Right cardiac atrium (tissue), 5 donors: ENCODE data around the gene MYH6. TPM values are rescaled to one million over a fixed set of nuclear protein-coding genes. Genes with fewer than 3 reads are reported as not detected.

Experiments
- ATAC-seq, 2 donors: fragments of 200-7000 bp; cut with Tn5 transposase; one replicate each; pipeline versions ENCODE4 v1.8.0 to v1.9.1; 2020; ENCODE audit warnings: moderate library complexity in 2 of 2, mild to moderate bottlenecking in 1 of 2
- DNase-seq, 3 donors: peaks; one replicate each; pipeline ENCODE4 v3.0.0-alpha.2; 2020
- H3K27ac ChIP-seq: one replicate; pipeline ENCODE4 v1.5.1; 2013; ENCODE audit warnings: mild to moderate bottlenecking, low read length, control low read depth, moderate library complexity
- H3K27me3 ChIP-seq: one replicate; pipeline ENCODE4 v1.6.1; 2013; ENCODE audit not compliant: control insufficient read depth, insufficient read depth
- H3K4me1 ChIP-seq: one replicate; pipeline ENCODE4 v1.6.1; 2013; ENCODE audit warnings: low read length; ENCODE audit not compliant: control insufficient read depth, insufficient read depth
- H3K4me3 ChIP-seq: one replicate; pipeline ENCODE4 v1.5.1; 2013; ENCODE audit warnings: low read length, control low read depth
- H3K9me3 ChIP-seq: one replicate; pipeline ENCODE4 v1.6.1; 2013; ENCODE audit warnings: low read length; ENCODE audit not compliant: control insufficient read depth
- WGBS: extraction: QIAGEN DNeasy Blood & Tissue Kit; methylation state at CpG from one replicate; pipeline ENCODE4 v1.1.7; 2013; 5-methylcytosine and 5-hydroxymethylcytosine counted together
- intact Hi-C, 4 donors: fragments of 100-400 bp; cut with DNase I; formaldehyde crosslinking; loops; one replicate each; pipeline versions ENCODE4 v1.11.0 to v1.14.0; 2022 to 2023
- polyA plus RNA-seq: library from polyadenylated mRNA; stranded (reverse); fragments of 200-250 nt; gene quantifications from one replicate; pipeline ENCODE4 v1.2.3, GENCODE V29; 2013
- total RNA-seq, 4 donors: library from RNA; stranded (reverse); fragmentation: NEBNext Ultra II Directional; extraction: Animal tissue kit (Norgen Biotek cat#: 25700); gene quantifications; one replicate each; pipeline ENCODE4 v1.2.1, GENCODE V29; 2021
- donor health status: healthy with polysubstance abuse.
- donor health status: DM: no; HTN: yes; CAD: no.
- donor health status: DM: no; HTN: no; CAD: no.
- donor health status: DM: no; HTN: yes; CAD: no; lungs with severe emphysema.
- donor health status: DM: yes; HTN: yes; CAD: no.

The MYH6 gene
- total and polyA plus RNA-seq, 5 donors = 11,120 to 15,773 (median 13,382) TPM

DNA sequence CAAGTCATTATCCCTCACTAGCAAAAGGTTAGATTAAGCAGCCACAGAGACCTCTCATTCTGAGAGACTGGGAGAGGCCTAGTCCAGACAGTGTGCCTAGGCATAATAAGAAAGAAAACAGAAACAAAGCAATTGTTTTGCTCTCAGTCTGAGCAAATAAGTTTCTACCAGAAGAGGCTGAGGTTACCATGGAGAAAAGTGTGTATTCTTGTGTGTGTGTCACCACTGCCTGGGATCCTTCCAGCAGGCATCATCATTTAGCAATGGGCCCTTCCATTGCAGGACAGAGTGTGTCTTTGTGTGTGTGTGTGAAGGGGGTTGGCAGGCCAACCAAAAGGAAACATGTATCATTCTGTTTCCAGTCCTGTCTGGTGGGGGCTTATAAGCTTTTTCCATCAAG is 46.8 kb downstream of the MYH6 start:
- intact Hi-C loops = no loop called here
- peak in 1 of 3 donors; percentile 65 for DNase-seq
- no peak for ATAC-seq
- no peaks in the 10 kb centered on the region for H3K4me1 ChIP-seq
- H3K4me3 ChIP-seq = no peak overlapping the region
- no peaks in the 10 kb centered on the region for H3K27me3 ChIP-seq
- H3K27ac ChIP-seq = no peak overlapping the region
- H3K9me3 ChIP-seq = no peaks in the 10 kb centered on the region

DNA sequence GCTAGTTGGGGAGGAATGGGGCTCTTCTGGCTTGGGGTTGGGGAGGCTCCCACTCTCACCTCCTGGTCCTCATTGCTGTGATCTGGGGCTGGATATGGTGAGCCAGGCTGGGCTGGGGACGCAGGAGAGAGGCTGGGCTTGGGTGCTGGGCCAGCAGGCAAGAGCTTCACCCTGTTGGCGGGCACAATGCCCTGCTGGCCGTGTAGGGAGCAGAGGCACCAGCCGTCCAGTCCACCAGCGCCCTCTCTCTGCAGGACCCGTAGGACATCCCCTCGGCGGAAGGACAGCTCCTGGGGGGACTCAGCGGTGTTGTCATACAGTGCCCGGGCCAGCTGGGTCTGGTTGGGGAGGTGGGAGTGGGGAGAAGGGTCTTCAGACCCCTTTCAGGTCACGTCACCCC is 47.6 kb downstream of the MYH6 start:
- Histone ChIP-seq H3K4me3 (no peak overlapping the region), H3K9me3 (no peaks in the 10 kb centered on the region), H3K27ac (no peak overlapping the region), H3K4me1 (no peaks in the 10 kb centered on the region), H3K27me3 (no peaks in the 10 kb centered on the region)
- no peak for ATAC-seq
- 57% methylated on average over 11 of the region's 11 CpGs for WGBS
- intact Hi-C loops = no loop called here
- peak in 2 of 3 donors; percentile 69 to 70 for DNase-seq

DNA sequence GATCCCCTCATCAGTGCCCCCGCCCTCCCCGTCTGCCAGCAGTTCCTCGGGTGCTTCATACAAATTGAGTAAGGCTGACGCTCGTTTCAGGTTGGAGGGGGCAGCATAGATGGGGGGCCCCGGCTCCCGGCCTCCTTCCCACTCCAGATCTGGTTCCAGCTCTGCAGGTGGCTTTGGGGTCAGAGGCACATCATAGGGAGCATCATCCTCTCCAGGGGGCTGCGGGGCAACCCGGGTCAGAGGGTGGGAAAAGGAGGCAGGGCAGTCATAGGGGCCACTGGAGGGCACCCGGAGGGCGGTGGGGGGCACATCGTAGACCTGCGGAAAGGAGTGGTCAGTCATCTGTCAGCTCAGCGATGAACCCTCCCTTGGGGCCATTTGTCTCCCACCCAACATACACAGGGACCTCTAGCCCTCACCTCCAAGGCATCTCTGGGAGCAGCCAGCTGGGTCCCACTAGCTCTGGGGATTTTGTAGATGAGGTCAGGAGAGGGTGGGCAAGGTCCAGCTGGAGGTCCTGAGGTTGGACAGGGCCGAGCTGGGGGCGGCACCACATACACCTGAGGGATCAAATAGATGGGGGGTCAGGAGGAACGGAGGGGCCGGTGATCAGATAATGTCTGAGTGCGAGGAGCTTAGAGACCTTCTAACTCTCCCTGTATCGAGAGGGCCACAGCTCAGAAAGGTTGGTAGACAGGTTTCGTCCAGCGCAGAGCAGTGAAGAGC is 48.2 kb downstream of the MYH6 start:
- H3K27me3 ChIP-seq = no peaks in the 10 kb centered on the region
- H3K9me3 ChIP-seq = no peaks in the 10 kb centered on the region
- intact Hi-C loops = no loop called here
- no peak overlapping the region for H3K27ac ChIP-seq
- DNase-seq = no peak
- no peaks in the 10 kb centered on the region for H3K4me1 ChIP-seq
- no peak overlapping the region for H3K4me3 ChIP-seq
- 85% methylated on average over 22 of the region's 22 CpGs for WGBS
- no peak for ATAC-seq

DNA sequence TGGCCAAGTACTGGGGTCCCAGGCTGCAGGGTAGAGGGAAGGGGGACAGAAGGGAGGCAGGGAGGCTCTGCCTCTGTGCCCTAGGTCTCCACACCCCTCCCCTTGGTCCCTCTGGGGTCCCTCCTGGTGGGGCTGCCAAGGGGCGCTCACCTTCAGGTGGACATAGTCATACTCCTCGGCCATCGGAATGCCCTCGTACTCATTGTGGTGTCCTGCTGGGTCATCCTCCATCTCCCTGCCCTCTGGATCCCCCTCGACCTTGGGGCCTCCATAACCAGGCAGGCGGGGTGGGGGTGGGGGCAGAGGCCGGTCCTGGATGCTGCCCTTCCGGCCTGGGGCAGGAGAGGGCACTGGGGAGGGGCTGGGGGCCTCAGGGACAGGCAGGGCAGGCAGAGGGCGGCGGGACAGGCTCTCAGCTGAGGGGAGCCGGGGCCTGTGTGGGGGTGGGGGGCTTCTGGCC is 48.9 kb downstream of the MYH6 start:
- no peaks in the 10 kb centered on the region for H3K4me1 ChIP-seq
- no peak overlapping the region for H3K27ac ChIP-seq
- H3K9me3 ChIP-seq = no peaks in the 10 kb centered on the region
- no peaks in the 10 kb centered on the region for H3K27me3 ChIP-seq
- no peak overlapping the region for H3K4me3 ChIP-seq
- ATAC-seq = no peak
- DNase-seq = no peak
- 86% methylated on average over 11 of the region's 11 CpGs for WGBS
- intact Hi-C loops = no loop called here

DNA sequence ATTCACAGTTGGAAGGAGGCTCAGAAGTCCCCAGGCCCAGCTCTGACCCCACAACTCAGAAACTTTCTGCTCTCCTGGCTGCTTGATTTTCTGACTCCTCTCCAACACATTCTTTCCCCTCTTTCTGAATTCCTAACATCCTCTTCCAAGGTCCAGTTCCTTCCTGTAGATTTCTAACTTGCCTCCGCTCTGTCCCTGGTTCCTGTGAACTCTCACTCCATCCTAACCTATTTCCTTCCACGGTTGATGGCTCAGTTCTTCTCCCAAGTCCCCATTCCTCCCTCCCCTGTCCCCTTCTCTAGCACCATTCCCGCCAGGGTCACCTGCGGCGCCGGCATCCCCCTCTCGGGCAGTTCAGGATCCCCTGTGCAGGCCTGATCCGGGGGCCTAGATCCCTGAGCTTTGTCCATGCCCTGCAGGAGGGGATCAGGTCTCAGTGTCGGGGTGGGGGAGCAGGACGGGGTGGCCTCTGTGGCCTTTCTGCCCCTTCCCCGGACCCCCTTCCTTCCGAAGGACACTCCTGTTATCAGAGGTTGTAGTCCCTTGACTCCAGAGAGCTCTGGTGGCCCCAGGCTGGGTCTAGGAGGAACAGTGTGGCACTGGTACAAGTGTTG is 49.4 kb downstream of the MYH6 start:
- intact Hi-C loops = no loop called here
- ATAC-seq (no peak), DNase-seq (no peak)
- Histone ChIP-seq H3K27me3 (no peaks in the 10 kb centered on the region), H3K9me3 (no peaks in the 10 kb centered on the region), H3K27ac (no peak overlapping the region), H3K4me3 (no peak overlapping the region), H3K4me1 (no peaks in the 10 kb centered on the region)
- 76% methylated on average over 12 of the region's 12 CpGs for WGBS

DNA sequence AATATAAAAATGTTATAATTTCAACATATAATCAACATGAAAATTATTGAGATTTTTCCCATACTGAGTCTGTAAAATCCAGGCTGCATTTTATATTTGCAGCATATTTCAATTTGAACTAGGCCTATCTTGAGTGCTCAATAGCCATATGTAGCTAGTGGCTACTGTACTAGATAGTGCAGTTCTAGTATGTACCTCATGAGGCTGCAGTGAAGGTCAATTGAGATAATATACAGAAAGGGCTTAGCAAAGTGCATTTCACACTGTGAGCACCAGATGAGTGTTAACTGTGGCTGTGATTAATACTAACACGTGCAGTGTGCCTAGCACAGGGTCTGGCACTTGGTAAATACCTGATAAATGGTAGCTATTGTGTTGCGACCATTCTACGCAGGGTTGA is 50.0 kb downstream of the MYH6 start:
- DNase-seq (no peak), ATAC-seq (no peak)
- intact Hi-C loops = no loop called here
- no peaks in the 10 kb centered on the region for H3K27me3 ChIP-seq
- H3K9me3 ChIP-seq = no peaks in the 10 kb centered on the region
- H3K4me1 ChIP-seq = peaks cover 4% of the 10 kb centered on the region
- WGBS = 68% methylated on average over 3 of the region's 3 CpGs
- no peak overlapping the region for H3K4me3 ChIP-seq
- H3K27ac ChIP-seq = no peak overlapping the region

DNA sequence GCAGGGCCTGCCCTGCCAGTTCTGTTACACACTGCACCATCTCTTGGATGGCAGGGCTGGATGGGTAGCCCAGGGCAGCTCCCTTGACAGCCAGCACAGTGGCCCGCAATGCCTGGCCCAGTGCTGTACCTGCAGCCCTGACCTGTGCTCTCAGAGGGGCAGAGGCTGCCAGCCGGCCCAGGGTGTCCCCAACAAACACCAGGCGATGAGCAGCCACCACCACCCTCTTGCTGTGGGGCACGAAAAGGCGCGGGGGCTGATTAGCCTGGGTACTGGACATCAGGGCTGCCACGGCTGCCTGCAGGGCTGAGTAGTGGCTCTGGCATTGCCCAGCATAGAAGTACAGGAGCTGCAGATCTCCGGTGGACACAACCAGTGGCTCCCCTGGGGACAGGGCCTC is 50.8 kb downstream of the MYH6 start:
- no peak overlapping the region for H3K4me3 ChIP-seq
- 83% methylated on average over 8 of the region's 8 CpGs for WGBS
- no peak for ATAC-seq
- intact Hi-C loops = no loop called here
- H3K4me1 ChIP-seq = peaks cover 4% of the 10 kb centered on the region
- no peaks in the 10 kb centered on the region for H3K9me3 ChIP-seq
- no peak overlapping the region for H3K27ac ChIP-seq
- DNase-seq = peak in 2 of 3 donors; percentile 46 to 51
- no peaks in the 10 kb centered on the region for H3K27me3 ChIP-seq

DNA sequence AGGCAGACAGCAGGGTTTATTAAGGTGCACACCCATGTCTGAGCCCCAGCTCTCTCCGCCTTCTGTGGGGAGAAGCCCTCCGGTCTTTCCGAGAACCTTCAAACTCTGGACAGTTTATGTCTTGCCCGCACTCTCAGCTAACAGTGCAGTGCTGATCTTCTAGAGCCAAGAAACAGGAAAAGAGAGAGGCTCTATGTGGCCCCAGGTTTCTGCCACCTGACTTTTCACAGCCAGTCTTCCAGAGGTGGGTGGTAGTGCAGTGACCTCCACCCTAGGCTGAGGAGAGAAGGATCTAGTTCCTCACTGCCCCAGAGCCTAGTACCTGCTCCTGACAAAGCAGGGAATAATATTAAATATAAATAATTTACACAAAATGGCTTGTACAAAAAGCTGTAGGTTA is 51.4 kb downstream of the MYH6 start:
- Histone ChIP-seq H3K27ac (no peak overlapping the region), H3K9me3 (no peaks in the 10 kb centered on the region), H3K4me3 (no peak overlapping the region), H3K4me1 (peaks cover 4% of the 10 kb centered on the region), H3K27me3 (no peaks in the 10 kb centered on the region)
- intact Hi-C loops = no loop called here
- ATAC-seq (no peak), DNase-seq (no peak)
- whole genome bisulfite sequencing = 91% methylated on average over 4 of the region's 4 CpGs

DNA sequence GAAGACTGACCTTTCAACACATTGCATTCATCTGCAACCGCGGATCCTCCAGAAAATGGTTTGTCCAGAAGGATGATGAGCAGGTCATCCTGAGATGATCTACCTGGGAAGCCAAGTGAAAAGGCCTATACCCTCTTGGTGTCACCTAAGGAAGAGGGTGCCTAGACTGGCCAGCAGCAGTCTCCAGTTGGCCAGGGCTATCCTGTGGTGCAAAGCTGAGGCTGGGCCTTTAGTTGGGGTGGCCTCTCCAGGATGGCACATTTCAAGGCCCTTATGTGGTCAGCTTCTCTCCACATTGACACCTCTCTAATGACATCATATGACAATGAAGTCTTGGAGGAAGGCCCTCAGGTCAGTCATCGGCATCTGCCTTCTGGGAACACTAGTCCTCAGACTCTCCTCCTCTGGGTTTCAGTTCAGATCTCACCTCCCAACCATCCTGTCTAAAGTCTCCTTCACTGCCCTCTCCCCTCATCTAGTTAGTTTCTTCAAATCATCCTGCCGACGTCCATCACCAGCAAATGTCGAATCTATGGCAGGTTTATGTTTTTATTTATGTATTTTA is 52.1 kb downstream of the MYH6 start:
- intact Hi-C loops = no loop called here
- Histone ChIP-seq H3K9me3 (no peaks in the 10 kb centered on the region), H3K27me3 (no peaks in the 10 kb centered on the region), H3K27ac (no peak overlapping the region), H3K4me3 (no peak overlapping the region), H3K4me1 (peaks cover 4% of the 10 kb centered on the region)
- ATAC-seq = no peak
- DNase-seq = peak in 1 of 3 donors; percentile 32
- 83% methylated on average over 6 of the region's 6 CpGs for WGBS

DNA sequence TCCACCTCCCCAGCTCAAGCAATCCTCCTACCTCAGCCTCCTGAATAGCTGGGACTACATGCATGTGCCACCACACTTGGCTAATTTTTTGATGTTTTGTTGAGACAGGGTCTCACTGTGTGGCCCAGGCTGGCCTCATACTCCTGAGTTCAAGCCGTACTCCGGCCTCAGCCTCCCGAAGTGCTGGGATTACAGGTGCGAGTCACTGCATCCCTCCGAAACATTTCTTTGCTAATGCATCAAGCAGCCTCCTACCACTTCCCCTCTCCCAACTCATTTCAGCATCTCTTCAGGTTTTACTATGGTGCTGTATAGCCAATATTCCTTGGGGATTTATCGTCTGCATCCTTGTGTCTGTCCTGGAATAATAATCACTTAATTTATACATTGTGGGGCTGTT is 53.1 kb downstream of the MYH6 start:
- no peak for ATAC-seq
- 85% methylated on average over 6 of the region's 6 CpGs for WGBS
- Histone ChIP-seq H3K4me1 (peaks cover 4% of the 10 kb centered on the region), H3K9me3 (no peaks in the 10 kb centered on the region), H3K27me3 (no peaks in the 10 kb centered on the region), H3K27ac (no peak overlapping the region), H3K4me3 (no peak overlapping the region)
- peak in 1 of 3 donors; percentile 5 for DNase-seq
- intact Hi-C loops = no loop called here

DNA sequence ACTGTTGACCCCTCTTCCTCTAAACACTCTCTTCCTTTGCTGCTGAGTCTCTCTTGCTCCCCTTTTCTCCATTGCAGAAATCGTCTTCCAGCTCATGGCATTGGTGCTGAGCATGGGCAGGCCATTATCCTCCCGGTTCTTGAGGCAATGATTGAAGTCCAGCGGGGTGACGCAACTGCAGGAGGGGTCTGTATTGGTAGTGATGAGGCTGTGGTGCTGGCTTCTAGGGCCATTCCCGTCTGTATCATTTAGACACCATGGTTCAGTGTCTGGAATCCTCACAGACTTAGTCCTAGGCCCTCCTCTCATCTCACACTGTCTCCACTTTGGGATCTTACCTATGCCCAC is 54.7 kb downstream of the MYH6 start:
- intact Hi-C loops = no loop called here
- H3K27ac ChIP-seq = no peak overlapping the region
- no peak overlapping the region for H3K4me3 ChIP-seq
- no peaks in the 10 kb centered on the region for H3K9me3 ChIP-seq
- WGBS = 77% methylated on average over 5 of the region's 5 CpGs
- ATAC-seq (no peak), DNase-seq (peak in 1 of 3 donors; percentile 33)
- H3K4me1 ChIP-seq = peaks cover 4% of the 10 kb centered on the region
- no peaks in the 10 kb centered on the region for H3K27me3 ChIP-seq
